ENCODE results near the gene HNRNPC. TPM values are rescaled to one million over a fixed set of nuclear protein-coding genes. Genes with fewer than 3 reads are reported as not detected.

The HNRNPC gene
- total and polyA plus RNA-seq, 2 of the 8 experiments (the other 6 are each of a cell fraction or from before 2014, with no cell fraction given): 781 to 1,207 TPM

- H2AFZ ChIP-seq (ENCODE audit: low read length): no peak overlapping the region
- no peaks in the 10 kb centered on the region for H3K23me2 ChIP-seq (ENCODE audit: low read depth, low read length)
- no peak overlapping the region for H2BK5ac ChIP-seq (ENCODE audit: low read depth, low read length)
- H3K27ac ChIP-seq (ENCODE audit: low read depth, low read length): no peak overlapping the region
- 96% methylated on average over 5 of the region's 5 CpGs; no CpG with 5 or more reads in 1 of the 2 experiments for WGBS, 2 experiments (ENCODE audit: extremely low coverage in 1 of 2, insufficient coverage in 1 of 2, insufficient read length in 1 of 2, insufficient replicate concordance in 2 of 2, low coverage in 1 of 2, low lambda C conversion rate in 2 of 2, missing lambda C conversion rate in 1 of 2)
- ChIA-PET POLR2A (ENCODE audit: partially characterized antibody) (interaction anchor here (0.6 to 24.2 kb wide), 8 partner anchors 9 to 95 kb away, joined by 3 to 836 read pairs (median 6); no protein-coding TSS in a partner anchor), CTCF (ENCODE audit: partially characterized antibody) (no interaction called here)
- H3K27me3 ChIP-seq (replicated peaks in 1 of 4; ENCODE audit: control insufficient read depth in 3 of 4, extremely low read depth in 1 of 4, insufficient read depth in 3 of 4, low read length in 3 of 4): no peaks in the 10 kb centered on the region
- no peak overlapping the region for H4K8ac ChIP-seq (ENCODE audit: extremely low read depth, insufficient read depth, low read length)
- no peaks in the 10 kb centered on the region for H3K9me3 ChIP-seq (ENCODE audit: insufficient read depth in 2 of 2, low read depth in 1 of 2, low read length in 1 of 2)
- H3K4me3 ChIP-seq (ENCODE audit: extremely low read depth in 1 of 4, insufficient read depth in 2 of 4, low read depth in 3 of 4, low read length in 4 of 4): no peak overlapping the region
- H2BK120ac ChIP-seq (replicated peaks; ENCODE audit: low read depth, low read length): no peak overlapping the region
- no peak overlapping the region for H4K5ac ChIP-seq (ENCODE audit: insufficient read length, low read depth, low read length)
- H4K91ac ChIP-seq (replicated peaks; ENCODE audit: insufficient read length, low read length): no peak overlapping the region
- no peak overlapping the region for H2BK15ac ChIP-seq (ENCODE audit: low read length)
- no peaks in the 10 kb centered on the region for H3K79me1 ChIP-seq (ENCODE audit: low read depth, low read length)
- H3K23ac ChIP-seq (ENCODE audit: insufficient read length): no peak overlapping the region
- DNase-seq (ENCODE audit: low read depth in 1 of 2, low spot score in 2 of 2): no peak
- H2BK12ac ChIP-seq (ENCODE audit: low read depth, low read length): no peak overlapping the region
- no peak overlapping the region for H3K4me2 ChIP-seq (ENCODE audit: insufficient read depth in 1 of 2, low read depth in 2 of 2, low read length in 2 of 2)
- H3K4ac ChIP-seq (replicated peaks; ENCODE audit: insufficient read length, low read depth, low read length): no peak overlapping the region
- TF ChIP-seq MAX (IDR thresholded peaks at IDR 0.05) (no peak), POLR2AphosphoS5 (IDR thresholded peaks at IDR 0.05; ENCODE audit: low read depth, low read length) (peak; percentile 32; the same call in 1 of the 2 replicates), POLR2A (IDR thresholded peaks at IDR 0.05; ENCODE audit: control extremely low read depth in 1 of 2, low read depth in 2 of 2, low read length in 2 of 2) (peak in 1 of 2 experiments; percentile 38; a peak in 1 of 3 replicates), CBX5 (IDR thresholded peaks at IDR 0.05; ENCODE audit: low read depth, low read length) (no peak), TEAD4 (IDR thresholded peaks at IDR 0.05; ENCODE audit: low read depth, low read length) (no peak)
- FAIRE-seq: no peak
- no peak overlapping the region for H3K14ac ChIP-seq (ENCODE audit: insufficient read length)
- H2BK20ac ChIP-seq (ENCODE audit: low read length): no peak overlapping the region
- H3K9ac ChIP-seq (replicated peaks in 1 of 4; ENCODE audit: extremely low read depth in 1 of 4, low read depth in 3 of 4, low read length in 3 of 4): no peak overlapping the region
- no peak overlapping the region for H2AK5ac ChIP-seq (ENCODE audit: low read depth, low read length)
- H3K79me2 ChIP-seq (ENCODE audit: control insufficient read depth in 1 of 2, insufficient read depth in 2 of 2, low read length in 2 of 2): peaks cover 50 to 100% of the 10 kb centered on the region in 2 experiments
- H3K4me1 ChIP-seq (replicated peaks in 1 of 4; ENCODE audit: control insufficient read depth in 3 of 4, insufficient read depth in 4 of 4, low read length in 3 of 4): no peaks in the 10 kb centered on the region
- no peak overlapping the region for H3K18ac ChIP-seq (ENCODE audit: extremely low read depth, low read length)
- H4K20me1 ChIP-seq (replicated peaks in 1 of 2; ENCODE audit: control insufficient read depth in 1 of 2, insufficient read depth in 2 of 2, low read length in 2 of 2): peaks cover 21 to 61% of the 10 kb centered on the region in 2 experiments
- H3K56ac ChIP-seq (replicated peaks; ENCODE audit: insufficient read length, low read depth, low read length): no peak overlapping the region
- peaks cover 10 to 95% (median 29%) of the 10 kb centered on the region in 4 experiments for H3K36me3 ChIP-seq (ENCODE audit: control insufficient read depth in 2 of 4, insufficient read depth in 4 of 4, low read length in 3 of 4)
Observed at GRCh38 chr14:21251215-21251614, 18.0 kb downstream of the HNRNPC start.

Measured in H1 (cell line).